Measurements from ENCODE around the gene BAIAP2. TPM values are rescaled to one million over a fixed set of nuclear protein-coding genes. Genes with fewer than 3 reads are reported as not detected.

The BAIAP2 gene
- total and polyA plus RNA-seq, 2 donors from 2014 or later = 44.5 to 45.8 TPM

GRCh38 chr17:81095383-81095762, 60.4 kb downstream of the BAIAP2 start:
- no peak for TF ChIP-seq CTCF (IDR thresholded peaks at IDR 0.05; ENCODE audit: borderline replicate concordance, extremely low read depth, insufficient read depth)
- Histone ChIP-seq H3K4me3 (ENCODE audit: low read length in 3 of 3) (no peak overlapping the region), H3K9ac (ENCODE audit: low read length in 3 of 3) (no peak overlapping the region), H3K36me3 (ENCODE audit: control insufficient read depth in 2 of 3, insufficient read depth in 3 of 3, low read length in 3 of 3) (peaks cover 0 to 4% (median 0%) of the 10 kb centered on the region in 3 donors), H3K4me1 (ENCODE audit: control insufficient read depth in 2 of 3, insufficient read depth in 2 of 3, low read depth in 1 of 3, low read length in 3 of 3) (peaks cover 0 to 15% (median 3%) of the 10 kb centered on the region in 3 donors), H3K9me3 (ENCODE audit: control insufficient read depth in 2 of 3, insufficient read depth in 1 of 3, low read length in 3 of 3) (no peaks in the 10 kb centered on the region), H3K27me3 (ENCODE audit: control insufficient read depth, insufficient read depth, low read length) (no peaks in the 10 kb centered on the region), H3K27ac (ENCODE audit: low read depth in 2 of 2, low read length in 2 of 2) (peak overlapping the region; percentile 53 to 61)
- DNase-seq (no peak), FAIRE-seq (no peak)
- intact Hi-C loops (cut with DNase I) = no loop called here

GRCh38 chr17:81096741-81097133, 61.8 kb downstream of the BAIAP2 start:
- H3K36me3 ChIP-seq (ENCODE audit: control insufficient read depth in 2 of 3, insufficient read depth in 3 of 3, low read length in 3 of 3) = peaks cover 0 to 8% (median 0%) of the 10 kb centered on the region in 3 donors
- DNase-seq = no peak
- FAIRE-seq = no peak
- no peak overlapping the region for H3K4me3 ChIP-seq (ENCODE audit: low read length in 3 of 3)
- no peaks in the 10 kb centered on the region for H3K27me3 ChIP-seq (ENCODE audit: control insufficient read depth, insufficient read depth, low read length)
- TF ChIP-seq CTCF (IDR thresholded peaks at IDR 0.05; ENCODE audit: borderline replicate concordance, extremely low read depth, insufficient read depth) = no peak
- peaks cover 0 to 15% (median 3%) of the 10 kb centered on the region in 3 donors for H3K4me1 ChIP-seq (ENCODE audit: control insufficient read depth in 2 of 3, insufficient read depth in 2 of 3, low read depth in 1 of 3, low read length in 3 of 3)
- no peaks in the 10 kb centered on the region for H3K9me3 ChIP-seq (ENCODE audit: control insufficient read depth in 2 of 3, insufficient read depth in 1 of 3, low read length in 3 of 3)
- peak overlapping the region in 1 of 3 donors; percentile 37 for H3K9ac ChIP-seq (ENCODE audit: low read length in 3 of 3)
- intact Hi-C loops (cut with DNase I) = no loop called here
- peak overlapping the region; percentile 25 to 44 for H3K27ac ChIP-seq (ENCODE audit: low read depth in 2 of 2, low read length in 2 of 2)

GRCh38 chr17:81097134-81097942, 62.4 kb downstream of the BAIAP2 start:
- Histone ChIP-seq H3K27ac (ENCODE audit: low read depth in 2 of 2, low read length in 2 of 2) (peak overlapping the region; percentile 25 to 44), H3K27me3 (ENCODE audit: control insufficient read depth, insufficient read depth, low read length) (no peaks in the 10 kb centered on the region), H3K36me3 (ENCODE audit: control insufficient read depth in 2 of 3, insufficient read depth in 3 of 3, low read length in 3 of 3) (peaks cover 0 to 8% (median 0%) of the 10 kb centered on the region in 3 donors), H3K9ac (ENCODE audit: low read length in 3 of 3) (peak overlapping the region in 1 of 3 donors; percentile 37), H3K9me3 (ENCODE audit: control insufficient read depth in 2 of 3, insufficient read depth in 1 of 3, low read length in 3 of 3) (no peaks in the 10 kb centered on the region), H3K4me3 (ENCODE audit: low read length in 3 of 3) (no peak overlapping the region), H3K4me1 (ENCODE audit: control insufficient read depth in 2 of 3, insufficient read depth in 2 of 3, low read depth in 1 of 3, low read length in 3 of 3) (peaks cover 0 to 15% (median 3%) of the 10 kb centered on the region in 3 donors)
- intact Hi-C loops (cut with DNase I) = no loop called here
- FAIRE-seq (no peak), DNase-seq (peak; percentile 88 to 95 (median 92))
- TF ChIP-seq CTCF (IDR thresholded peaks at IDR 0.05; ENCODE audit: borderline replicate concordance, extremely low read depth, insufficient read depth) = peak; percentile 71

Measured in kidney (tissue), 14 donors.